ENCODE data around the gene MICAL3.

Gene MICAL3

GRCh38 chr22:17916226-17916889, 108.0 kb downstream of the MICAL3 start:
- H2AFZ ChIP-seq (ENCODE audit: low read depth, low read length) = no peak overlapping the region
- no peaks in the 10 kb centered on the region for H3K9me3 ChIP-seq (ENCODE audit: insufficient read depth, low read length)
- H3K4me2 ChIP-seq (ENCODE audit: low read length) = no peak overlapping the region
- H3K36me3 ChIP-seq (replicated peaks; ENCODE audit: low read depth, low read length) = no peaks in the 10 kb centered on the region
- H3K9ac ChIP-seq (ENCODE audit: low read length) = no peak overlapping the region
- no peaks in the 10 kb centered on the region for H3K4me1 ChIP-seq (ENCODE audit: low read length)
- TF ChIP-seq EZH2phosphoT487 (IDR thresholded peaks at IDR 0.05; ENCODE audit: low read depth) (no peak), CTCF (IDR thresholded peaks at IDR 0.05; ENCODE audit: low read depth, low read length) (no peak)
- no peak overlapping the region for H3K27ac ChIP-seq (ENCODE audit: low read length)
- no peak overlapping the region for H3K4me3 ChIP-seq (ENCODE audit: low read length)
- no peaks in the 10 kb centered on the region for H3K27me3 ChIP-seq (ENCODE audit: low read depth, low read length)
- H4K20me1 ChIP-seq (ENCODE audit: insufficient read depth, low read length) = peaks cover 100% of the 10 kb centered on the region
- peaks cover 100% of the 10 kb centered on the region for H3K79me2 ChIP-seq (ENCODE audit: low read length)

- Histone ChIP-seq H3K9me3 (ENCODE audit: insufficient read depth, low read length) (no peaks in the 10 kb centered on the region), H3K4me3 (ENCODE audit: low read length) (no peak overlapping the region), H3K27me3 (ENCODE audit: low read depth, low read length) (no peaks in the 10 kb centered on the region), H4K20me1 (ENCODE audit: insufficient read depth, low read length) (peaks cover 100% of the 10 kb centered on the region), H3K36me3 (replicated peaks; ENCODE audit: low read depth, low read length) (no peaks in the 10 kb centered on the region), H3K9ac (ENCODE audit: low read length) (no peak overlapping the region), H3K79me2 (ENCODE audit: low read length) (peaks cover 100% of the 10 kb centered on the region), H3K4me2 (ENCODE audit: low read length) (no peak overlapping the region), H2AFZ (ENCODE audit: low read depth, low read length) (no peak overlapping the region), H3K4me1 (ENCODE audit: low read length) (no peaks in the 10 kb centered on the region), H3K27ac (ENCODE audit: low read length) (no peak overlapping the region)
- TF ChIP-seq EZH2phosphoT487 (IDR thresholded peaks at IDR 0.05; ENCODE audit: low read depth) (no peak), CTCF (IDR thresholded peaks at IDR 0.05; ENCODE audit: low read depth, low read length) (no peak)
Observed at GRCh38 chr22:17915676-17916075, 108.7 kb downstream of the MICAL3 start.

GRCh38 chr22:17915188-17915587, 109.2 kb downstream of the MICAL3 start:
- no peak overlapping the region for H3K4me2 ChIP-seq (ENCODE audit: low read length)
- no peak overlapping the region for H3K9ac ChIP-seq (ENCODE audit: low read length)
- peaks cover 100% of the 10 kb centered on the region for H3K79me2 ChIP-seq (ENCODE audit: low read length)
- no peak overlapping the region for H3K4me3 ChIP-seq (ENCODE audit: low read length)
- H4K20me1 ChIP-seq (ENCODE audit: insufficient read depth, low read length) = peaks cover 100% of the 10 kb centered on the region
- no peaks in the 10 kb centered on the region for H3K36me3 ChIP-seq (replicated peaks; ENCODE audit: low read depth, low read length)
- no peaks in the 10 kb centered on the region for H3K27me3 ChIP-seq (ENCODE audit: low read depth, low read length)
- H3K9me3 ChIP-seq (ENCODE audit: insufficient read depth, low read length) = no peaks in the 10 kb centered on the region
- H3K27ac ChIP-seq (ENCODE audit: low read length) = no peak overlapping the region
- no peak overlapping the region for H2AFZ ChIP-seq (ENCODE audit: low read depth, low read length)
- no peak for TF ChIP-seq CTCF (IDR thresholded peaks at IDR 0.05; ENCODE audit: low read depth, low read length)
- no peaks in the 10 kb centered on the region for H3K4me1 ChIP-seq (ENCODE audit: low read length)

- no peak overlapping the region for H3K4me3 ChIP-seq (ENCODE audit: low read length)
- no peaks in the 10 kb centered on the region for H3K27me3 ChIP-seq (ENCODE audit: low read depth, low read length)
- H3K4me2 ChIP-seq (ENCODE audit: low read length) = no peak overlapping the region
- H3K36me3 ChIP-seq (replicated peaks; ENCODE audit: low read depth, low read length) = no peaks in the 10 kb centered on the region
- H3K79me2 ChIP-seq (ENCODE audit: low read length) = peaks cover 100% of the 10 kb centered on the region
- no peak overlapping the region for H3K9ac ChIP-seq (ENCODE audit: low read length)
- no peak overlapping the region for H3K27ac ChIP-seq (ENCODE audit: low read length)
- no peaks in the 10 kb centered on the region for H3K9me3 ChIP-seq (ENCODE audit: insufficient read depth, low read length)
- H4K20me1 ChIP-seq (ENCODE audit: insufficient read depth, low read length) = peaks cover 100% of the 10 kb centered on the region
- TF ChIP-seq EZH2phosphoT487 (IDR thresholded peaks at IDR 0.05; ENCODE audit: low read depth) (no peak), CTCF (IDR thresholded peaks at IDR 0.05; ENCODE audit: low read depth, low read length) (no peak)
- no peak overlapping the region for H2AFZ ChIP-seq (ENCODE audit: low read depth, low read length)
- H3K4me1 ChIP-seq (ENCODE audit: low read length) = no peaks in the 10 kb centered on the region
Observed at GRCh38 chr22:17914474-17914873, 109.9 kb downstream of the MICAL3 start.

Measured in OCI-LY3 (cell line).